SKM-1 (cell line): Measurements from ENCODE around the gene VARS2.
"Not testable (repeated sequence)": the region's sequence is repeated elsewhere in the genome, so short reads cannot be mapped to it uniquely, and the experiment has no call there.

ENCODE experiments used
- DNase-seq: peaks from one replicate; lab custom pipeline; 2025; ENCODE audit not compliant: unreplicated experiment; lab: John Stamatoyannopoulos, UW

The VARS2 gene

DNA sequence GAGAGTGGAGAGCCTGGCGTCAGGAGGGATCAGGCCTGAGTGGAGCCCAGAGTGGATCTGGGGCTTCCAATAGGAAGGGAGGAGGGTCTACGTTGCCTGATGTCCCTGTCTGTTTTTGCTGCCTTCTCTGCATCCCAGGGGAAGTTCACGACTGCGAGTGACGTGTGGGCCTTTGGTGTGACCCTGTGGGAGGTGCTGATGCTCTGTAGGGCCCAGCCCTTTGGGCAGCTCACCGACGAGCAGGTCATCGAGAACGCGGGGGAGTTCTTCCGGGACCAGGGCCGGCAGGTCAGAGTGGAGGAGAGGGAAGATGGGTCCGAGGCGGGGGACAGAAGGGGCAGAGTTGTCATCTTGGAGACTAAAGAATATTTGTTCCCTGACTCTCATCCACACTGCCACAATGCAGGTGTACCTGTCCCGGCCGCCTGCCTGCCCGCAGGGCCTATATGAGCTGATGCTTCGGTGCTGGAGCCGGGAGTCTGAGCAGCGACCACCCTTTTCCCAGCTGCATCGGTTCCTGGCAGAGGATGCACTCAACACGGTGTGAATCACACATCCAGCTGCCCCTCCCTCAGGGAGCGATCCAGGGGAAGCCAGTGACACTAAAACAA is 15.2 kb upstream of the VARS2 start:
- no peak for DNase-seq

DNA sequence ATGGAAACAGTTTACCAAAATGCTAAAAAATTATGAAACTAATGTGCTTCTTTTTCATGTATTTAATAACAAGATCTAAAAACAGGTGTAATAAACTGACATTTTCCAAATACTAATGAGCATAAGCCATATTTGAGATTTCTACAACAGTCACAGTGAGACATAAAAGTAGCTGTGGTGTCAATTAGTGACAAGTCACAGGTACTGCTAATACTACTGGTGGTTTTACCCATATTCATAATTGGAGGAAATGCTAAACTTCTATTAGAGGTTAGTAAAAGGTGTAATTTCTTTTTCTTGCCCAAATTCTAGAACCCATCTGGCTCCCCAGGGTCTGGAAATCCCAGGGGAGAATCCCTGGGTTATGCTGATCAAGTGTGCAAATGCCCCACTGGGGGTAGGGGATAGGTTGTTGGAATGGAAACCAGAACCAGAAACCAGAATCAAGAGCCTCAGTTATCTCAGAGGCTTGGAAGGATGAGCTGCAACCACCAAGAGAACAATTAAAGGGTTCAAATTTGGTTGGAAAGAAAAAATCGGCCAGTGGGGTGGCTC is 13.1 kb upstream of the VARS2 start:
- no peak for DNase-seq

- no peak for DNase-seq
Observed at GRCh38 chr6:30901436-30901835, 12.6 kb upstream of the VARS2 start.

DNA sequence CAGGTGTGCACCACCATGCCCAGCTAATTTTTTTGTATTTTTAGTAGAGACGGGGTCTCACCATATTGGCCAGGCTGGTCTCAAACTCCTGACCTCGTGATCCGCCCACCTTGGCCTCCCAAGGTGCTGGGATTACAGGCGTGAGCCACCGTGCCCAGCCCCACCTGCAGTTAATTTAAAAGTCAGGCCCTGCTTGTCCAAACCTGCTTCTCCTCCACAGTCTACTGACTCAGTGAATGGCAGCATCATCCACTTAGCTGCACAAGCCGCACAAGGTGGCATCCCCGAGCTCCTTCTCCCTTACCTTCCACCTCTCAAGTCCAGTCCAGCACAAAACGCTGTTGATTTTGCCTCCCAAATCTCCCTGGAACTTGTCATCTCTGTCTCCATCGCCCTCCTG is 11.8 kb upstream of the VARS2 start:
- not testable (repeated sequence) for DNase-seq

DNA sequence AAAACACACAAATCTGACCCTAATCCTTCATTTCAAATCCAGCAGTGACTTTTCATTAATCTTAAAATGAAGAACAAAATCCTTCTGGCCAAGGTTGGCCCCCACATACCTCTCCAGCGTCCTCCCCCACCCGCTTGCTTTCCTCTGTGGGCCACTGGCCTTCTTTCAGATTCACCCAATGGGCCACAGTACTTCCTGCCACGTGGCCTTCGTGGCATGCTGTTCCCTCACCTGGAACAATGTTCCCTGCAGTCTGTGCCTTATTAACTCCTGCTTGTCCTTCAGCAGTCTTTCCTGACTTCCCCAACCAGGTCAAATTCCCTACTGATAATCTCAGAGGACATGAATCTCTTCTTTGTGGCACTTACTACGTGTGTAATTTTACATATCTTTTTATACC is 11.3 kb upstream of the VARS2 start:
- no peak for DNase-seq

- DNase-seq = no peak
Observed at GRCh38 chr6:30903236-30903635, 10.8 kb upstream of the VARS2 start.

- not testable (repeated sequence) for DNase-seq
Observed at GRCh38 chr6:30907290-30907757, 6.7 kb upstream of the VARS2 start.

- peak; percentile 99 for DNase-seq
Observed at GRCh38 chr6:30907758-30908591, 6.1 kb upstream of the VARS2 start, which contains the start of gene GTF2H4. GTF2H4 (plus strand) TSS chr6:30908207.

GRCh38 chr6:30908700-30909099 is 5.3 kb upstream of the VARS2 start:
- no peak for DNase-seq

DNA sequence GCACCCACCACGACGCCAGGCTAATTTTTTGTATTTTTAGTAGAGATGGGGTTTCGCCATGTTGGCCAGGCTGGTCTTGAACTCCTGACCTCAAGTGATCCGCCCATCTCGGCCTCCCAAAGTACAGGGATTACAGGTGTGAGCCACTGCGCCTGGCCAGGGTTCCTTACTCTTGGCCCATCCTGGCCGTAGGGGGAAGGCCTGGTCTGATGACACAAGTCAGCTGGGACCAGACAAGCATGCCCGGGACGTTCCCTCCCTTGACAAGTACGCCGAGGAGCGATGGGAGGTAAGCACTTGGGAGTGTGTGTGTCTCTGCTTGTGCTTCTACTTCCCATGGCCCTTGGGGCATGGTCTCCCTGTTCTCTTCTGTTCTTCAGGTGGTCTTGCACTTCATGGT is 3.6 kb upstream of the VARS2 start:
- DNase-seq = not testable (repeated sequence)

DNA sequence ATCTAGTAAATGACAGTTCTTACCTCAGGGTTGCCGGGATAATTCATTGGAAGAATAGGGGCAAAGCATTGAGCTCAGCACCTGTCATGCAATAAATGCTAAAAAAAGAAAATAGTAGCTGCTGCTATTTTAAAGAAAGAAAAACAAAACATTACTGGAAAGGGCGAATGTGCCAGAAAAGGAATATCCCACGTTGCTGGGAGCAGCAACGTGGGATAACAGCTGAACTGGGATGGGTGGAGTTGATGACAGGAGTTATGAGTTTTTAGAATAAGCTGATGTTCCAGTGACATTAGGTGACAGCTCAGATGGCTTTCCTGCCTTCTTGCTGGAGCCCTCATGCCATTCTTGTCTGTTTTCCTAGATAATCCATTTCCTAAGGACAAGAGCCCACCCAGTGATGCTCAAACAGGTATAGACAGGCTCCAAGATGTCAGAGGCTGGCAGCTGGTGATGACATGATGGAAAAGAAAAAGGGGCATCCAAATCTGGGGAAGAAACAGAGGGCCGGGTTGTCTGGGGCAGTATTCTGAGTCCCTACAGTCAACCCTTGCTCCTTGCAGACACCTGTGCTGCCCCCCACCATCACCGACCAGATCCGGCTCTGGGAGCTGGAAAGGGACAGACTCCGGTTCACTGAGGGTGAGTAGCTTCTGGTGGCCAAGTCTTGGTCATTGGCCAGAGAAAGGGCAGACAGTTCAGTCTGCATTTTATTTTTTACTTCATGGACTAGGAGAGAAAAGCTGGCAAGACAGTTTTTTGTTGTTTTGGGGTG is 1.1 kb upstream of the VARS2 start:
- DNase-seq = no peak

DNA sequence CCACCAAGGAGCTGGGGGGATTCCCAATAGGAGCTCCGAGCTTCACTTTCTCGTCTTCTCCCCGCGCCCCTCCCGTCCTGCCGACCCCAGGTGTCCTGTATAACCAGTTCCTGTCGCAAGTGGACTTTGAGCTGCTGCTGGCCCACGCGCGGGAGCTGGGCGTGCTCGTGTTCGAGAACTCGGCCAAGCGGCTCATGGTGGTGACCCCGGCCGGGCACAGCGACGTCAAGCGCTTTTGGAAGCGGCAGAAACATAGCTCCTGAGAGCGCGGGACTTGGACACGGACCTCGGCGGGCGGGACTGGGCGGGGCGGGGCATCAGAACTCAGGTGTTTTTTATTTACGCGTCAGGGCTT is 340 bp upstream of the VARS2 start:
- no peak for DNase-seq

DNA sequence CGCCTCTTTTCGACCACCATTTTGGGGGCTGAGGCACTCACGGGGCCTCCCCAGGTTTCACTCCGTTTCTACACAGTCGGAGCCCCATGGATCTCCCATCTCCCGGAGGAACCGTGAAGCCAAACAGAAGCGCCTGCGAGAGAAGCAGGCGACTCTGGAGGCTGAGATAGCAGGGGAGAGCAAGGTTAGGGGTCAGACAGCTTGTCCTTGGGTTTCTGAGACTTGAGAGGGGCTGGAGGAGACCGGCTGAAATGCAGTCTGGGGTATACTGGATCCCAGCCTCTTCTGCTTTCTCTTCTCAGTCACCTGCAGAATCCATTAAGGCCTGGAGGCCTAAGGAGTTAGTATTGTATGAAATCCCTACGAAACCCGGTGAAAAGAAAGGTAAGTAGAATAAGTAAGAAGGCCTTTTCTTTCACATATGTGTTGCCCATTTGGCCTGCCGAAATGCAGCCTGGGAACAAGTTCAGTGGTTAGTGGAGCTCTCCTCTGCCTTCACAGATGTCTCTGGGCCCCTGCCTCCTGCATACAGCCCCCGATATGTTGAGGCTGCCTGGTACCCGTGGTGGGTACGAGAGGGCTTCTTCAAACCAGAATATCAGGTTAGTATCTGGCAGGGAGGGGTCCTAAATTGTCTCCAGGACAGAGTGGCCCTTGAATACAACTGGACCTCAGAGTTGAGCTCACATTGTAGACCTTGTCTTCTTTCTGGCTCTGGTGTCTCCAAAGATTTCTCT is 984 bp downstream of the VARS2 start:
- no peak for DNase-seq

- peak; percentile 25 for DNase-seq
Observed at GRCh38 chr6:30915591-30915946, 1.5 kb downstream of the VARS2 start.

DNA sequence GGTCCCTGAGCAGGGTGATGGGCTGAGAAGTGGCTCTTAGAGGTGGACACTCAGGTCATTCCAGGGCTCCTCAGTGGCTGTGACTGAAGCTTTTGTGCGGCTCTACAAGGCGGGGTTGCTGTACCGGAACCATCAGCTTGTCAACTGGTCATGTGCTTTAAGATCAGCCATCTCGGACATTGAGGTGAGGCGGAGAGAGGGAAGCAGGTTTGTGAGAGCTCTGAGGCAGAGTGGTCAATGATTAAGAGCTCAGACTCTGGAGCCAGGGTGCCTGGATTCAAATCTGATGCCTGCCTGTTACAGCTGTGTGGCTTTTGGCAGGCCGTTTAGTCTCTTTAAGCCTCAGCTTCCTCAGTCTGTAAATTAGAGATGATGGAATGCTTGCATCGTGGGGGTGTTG is 3.0 kb downstream of the VARS2 start:
- no peak for DNase-seq

GRCh38 chr6:30917487-30917886 is 3.4 kb downstream of the VARS2 start:
- no peak for DNase-seq

DNA sequence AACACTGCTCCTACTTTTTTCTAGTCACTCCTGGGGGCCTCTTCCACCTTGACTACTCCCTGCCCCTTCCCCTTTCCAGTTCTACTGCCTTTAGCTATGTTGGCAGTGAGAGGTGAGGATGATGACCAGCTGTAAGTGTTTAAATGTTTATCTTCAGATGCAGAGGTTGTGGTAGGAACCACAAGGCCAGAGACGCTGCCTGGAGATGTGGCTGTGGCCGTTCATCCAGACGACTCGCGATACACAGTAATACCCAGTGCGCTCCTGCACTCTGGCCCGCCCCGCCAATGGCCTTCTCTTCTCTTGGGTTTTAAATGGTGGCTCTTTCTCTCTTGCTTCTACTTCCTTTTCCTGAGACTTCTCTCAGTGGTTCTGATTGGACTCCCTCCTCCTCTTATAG is 4.6 kb downstream of the VARS2 start:
- no peak for DNase-seq

GRCh38 chr6:30922447-30922852 is 8.4 kb downstream of the VARS2 start:
- no peak for DNase-seq

GRCh38 chr6:30924040-30924627 is 10.1 kb downstream of the VARS2 start:
- not testable (repeated sequence) for DNase-seq

GRCh38 chr6:30926644-30927043 is 12.6 kb downstream of the VARS2 start:
- DNase-seq = no peak
